K562 (cell line): Measurements from ENCODE around the gene SDK1. TPM values are rescaled to one million over a fixed set of nuclear protein-coding genes. Genes with fewer than 3 reads are reported as not detected.

Source experiments
- ATF2 ChIP-seq: sonication (generic); formaldehyde crosslinking; IDR thresholded peaks from 2 replicates; pipeline ENCODE4 v1.8.1; 2022; ENCODE audit warnings: missing genetic modification reagents
- C11orf30 ChIP-seq: fragments of 450-650 bp; IDR thresholded peaks from 2 replicates; pipeline ENCODE4 v1.6.1; 2016; ENCODE audit warnings: low read depth, mild to moderate bottlenecking
- ILK ChIP-seq: fragments of 450-650 bp; IDR thresholded peaks from 2 replicates; pipeline ENCODE4 v1.6.1; 2016; ENCODE audit warnings: missing genetic modification characterization, low read depth, mild to moderate bottlenecking, missing compliant biosample characterization, moderate library complexity, borderline replicate concordance
- KHSRP ChIP-seq: fragments of 450-650 bp; IDR thresholded peaks from 2 replicates; pipeline ENCODE4 v1.6.1; 2017
- PHF8 ChIP-seq: fragments of 200-600 bp; sonication (generic); IDR thresholded peaks from 2 replicates; pipeline ENCODE4 v1.6.1; 2012; ENCODE audit warnings: mixed run types, mild to moderate bottlenecking, inconsistent platforms, low read length, moderate library complexity, borderline replicate concordance
- POLR2AphosphoS5 ChIP-seq: IDR thresholded peaks from 2 replicates; pipeline ENCODE4 v1.6.1; 2011; ENCODE audit warnings: mild to moderate bottlenecking, low read depth, low read length, moderate library complexity; ENCODE audit not compliant: control insufficient read depth, insufficient read depth
- RCOR1 ChIP-seq, 2 experiments: IDR thresholded peaks; 2 replicates each; pipeline ENCODE4 v1.6.1; 2012; ENCODE audit warnings: low read depth in 2 of 2, low read length in 2 of 2, borderline replicate concordance in 1 of 2, improper control_type of control experiment in 1 of 2
- TAF1 ChIP-seq: IDR thresholded peaks from 2 replicates; pipeline ENCODE4 v1.6.1; 2011; ENCODE audit warnings: mild to moderate bottlenecking, low read length, moderate library complexity; ENCODE audit not compliant: insufficient read depth, control insufficient read depth, severe bottlenecking; ENCODE audit errors: extremely low read depth
- UBTF ChIP-seq, 2 experiments: IDR thresholded peaks; 2 replicates each; pipeline ENCODE4 v1.6.1; 2012; ENCODE audit warnings: improper control_type of control experiment in 2 of 2, low read depth in 2 of 2, low read length in 2 of 2, borderline replicate concordance in 1 of 2
- ZNF407 ChIP-seq: fragments of 450-650 bp; IDR thresholded peaks from 2 replicates; pipeline ENCODE4 v1.6.1; 2016; ENCODE audit warnings: low read depth
- ZNF551 ChIP-seq: fragments of 250-450 bp; sonication (Bioruptor Pico); IDR thresholded peaks from 2 replicates; pipeline ENCODE4 v1.5.0; 2021; ENCODE audit warnings: mild to moderate bottlenecking, moderate library complexity
- ZNF707 ChIP-seq: fragments of 250-450 bp; sonication (Bioruptor Pico); conservative IDR thresholded peaks from 2 replicates; pipeline ENCODE4 v1.8.0; 2022; ENCODE audit warnings: inconsistent platforms, mild to moderate bottlenecking, moderate library complexity
- ZZZ3 ChIP-seq: fragments of 450-650 bp; IDR thresholded peaks from 2 replicates; pipeline ENCODE4 v1.6.1; 2016; ENCODE audit warnings: antibody characterized with exemption, mild to moderate bottlenecking, moderate library complexity
- polyA plus RNA-seq, 8 experiments: library from polyadenylated mRNA; depleted of rRNA in 4 of 8; stranded (reverse) in 5 of 8; unstranded in 3 of 8; fragments of >200 nt; fragmentation: Nextera tagmentation in 2 of 8; fragmentation: Illumina TruSeq in 1 of 8; extraction: Ambion mirVana in 2 of 8; extraction: Trizol in 1 of 8; gene quantifications; 2 replicates each; pipeline versions ENCODE4 v1.2.1 to v1.2.3, GENCODE V29; 2011 to 2014; ENCODE audit warnings: inconsistent platforms in 1 of 8, missing spikeins in 1 of 8
- total RNA-seq, 7 experiments: library from RNA; depleted of rRNA in 6 of 7; stranded (reverse); fragments of >200 nt in 6 of 7; fragmentation: Illumina TruSeq in 2 of 7; extraction: Trizol in 2 of 7; gene quantifications; 2 replicates each; pipeline versions ENCODE4 v1.2.1 to v1.2.3, GENCODE V29; 2011 to 2021; ENCODE audit warnings: low replicate concordance in 1 of 7
- TF ChIP-seq, protein P1 (sequence below): sonication (generic); formaldehyde crosslinking; IDR thresholded peaks from 2 replicates; pipeline ENCODE4 v1.9.0; 2022; ENCODE audit warnings: mild to moderate bottlenecking, missing genetic modification reagents

SDK1 gene
- total and polyA plus RNA-seq, 9 of the 15 experiments (the other 6 are each of a cell fraction or from before 2014, with no cell fraction given): 0.16 TPM; not detected in 8

DNA sequence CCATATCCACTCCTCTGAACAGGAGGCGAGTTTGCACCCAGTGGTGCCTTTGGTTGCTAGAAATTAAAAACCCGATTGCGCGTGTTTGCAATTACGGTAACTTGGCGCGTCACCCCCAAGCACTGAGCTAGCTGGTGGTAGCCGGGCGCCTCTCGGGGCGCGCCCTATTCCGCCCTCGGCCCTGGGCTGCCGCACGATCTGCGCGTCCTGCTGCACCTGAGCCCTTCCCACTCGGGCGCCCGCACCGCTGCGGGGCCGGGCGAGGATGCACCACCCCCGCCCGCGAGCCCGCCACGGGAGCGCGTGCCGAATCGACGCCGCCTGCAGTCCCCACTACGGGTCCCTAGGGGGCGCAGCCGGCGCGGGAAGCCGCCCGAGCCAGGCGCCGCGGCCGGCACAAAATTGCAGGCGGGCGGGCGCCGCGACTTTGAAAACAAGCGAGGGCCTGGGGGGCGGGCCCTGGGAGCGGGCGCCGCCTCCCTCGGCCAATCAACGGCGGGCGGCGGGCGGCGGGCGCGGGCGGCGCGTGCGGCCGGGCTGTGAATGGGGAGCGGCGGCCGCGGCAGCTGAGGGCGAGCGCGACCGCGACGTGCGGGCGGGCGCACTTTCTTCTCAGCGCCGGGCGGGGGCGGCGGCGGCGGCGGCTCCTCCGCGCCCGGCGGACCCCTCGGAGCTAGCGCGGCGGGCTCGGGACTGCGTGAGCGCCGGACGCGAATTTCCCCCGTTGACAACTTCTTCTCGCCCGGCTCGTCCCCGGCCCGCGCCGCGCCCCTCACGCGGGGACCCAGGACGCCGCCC is at the start of gene SDK1 (continued):
- TF ChIP-seq UBTF (IDR thresholded peaks at IDR 0.05; ENCODE audit: borderline replicate concordance in 1 of 2, low read depth in 2 of 2, low read length in 2 of 2) (no peak), RCOR1 (IDR thresholded peaks at IDR 0.05; ENCODE audit: borderline replicate concordance in 1 of 2, low read depth in 2 of 2, low read length in 2 of 2) (no peak), ZNF407 (no peak), C11orf30 (no peak), ZZZ3 (no peak), PHF8 (no peak), KHSRP (no peak), ZNF551 (CRISPR knock-in tag) (no peak), ATF2 (CRISPR knock-in tag) (no peak), ZNF707 (CRISPR knock-in tag) (no peak), ILK (tag) (no peak), TAF1 (no peak), POLR2AphosphoS5 (no peak)
- TF ChIP-seq, protein P1, sequence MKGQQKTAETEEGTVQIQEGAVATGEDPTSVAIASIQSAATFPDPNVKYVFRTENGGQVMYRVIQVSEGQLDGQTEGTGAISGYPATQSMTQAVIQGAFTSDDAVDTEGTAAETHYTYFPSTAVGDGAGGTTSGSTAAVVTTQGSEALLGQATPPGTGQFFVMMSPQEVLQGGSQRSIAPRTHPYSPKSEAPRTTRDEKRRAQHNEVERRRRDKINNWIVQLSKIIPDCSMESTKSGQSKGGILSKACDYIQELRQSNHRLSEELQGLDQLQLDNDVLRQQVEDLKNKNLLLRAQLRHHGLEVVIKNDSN (CRISPR knock-in tag): no peak
